PC-3 (cell line): ENCODE measurements around the gene USP12.

Source experiments
- EZH2 ChIP-seq: fragments of 300-600 bp; sonication (generic); IDR thresholded peaks from one replicate; pipeline ENCODE4 v1.6.1; 2017; ENCODE audit warnings: antibody characterized with exemption, mild to moderate bottlenecking, low read length; ENCODE audit not compliant: unreplicated experiment
- TF ChIP-seq, protein P1 (sequence below): fragments of 300-600 bp; sonication (generic); conservative IDR thresholded peaks from 2 replicates; pipeline ENCODE4 v1.5.1; 2017; ENCODE audit warnings: antibody characterized with exemption, low read depth, mild to moderate bottlenecking, low read length

DNA sequence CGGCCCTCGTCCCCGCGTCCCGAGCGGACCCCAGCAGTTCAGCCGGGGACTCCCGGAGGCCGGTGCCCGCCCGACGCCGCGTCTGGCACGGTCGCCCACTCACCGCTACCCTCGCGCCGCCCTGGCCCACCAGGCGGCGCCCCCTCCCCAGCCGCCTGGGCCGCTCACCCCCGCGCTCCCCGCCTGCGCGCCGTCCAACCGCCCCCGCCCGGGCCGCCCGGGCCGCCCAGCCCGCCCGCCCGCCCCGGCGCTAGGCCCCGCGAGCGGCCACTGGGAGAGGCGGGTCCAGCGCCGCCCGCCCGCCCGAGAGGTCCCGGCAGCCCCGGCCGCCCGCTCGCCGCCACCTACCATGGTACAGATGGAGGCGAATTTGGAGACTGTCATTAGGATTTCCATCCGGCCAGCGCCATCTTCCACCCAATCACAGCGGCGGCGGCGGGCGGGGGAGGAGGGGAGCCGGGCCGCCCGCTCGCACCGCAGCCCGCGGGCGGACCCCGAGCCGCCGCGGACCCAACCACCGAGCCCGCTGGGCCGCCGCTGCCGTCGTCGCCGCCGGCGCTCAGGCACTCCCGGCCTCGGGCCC lies at the start of gene USP12:
- TF ChIP-seq, protein P1, sequence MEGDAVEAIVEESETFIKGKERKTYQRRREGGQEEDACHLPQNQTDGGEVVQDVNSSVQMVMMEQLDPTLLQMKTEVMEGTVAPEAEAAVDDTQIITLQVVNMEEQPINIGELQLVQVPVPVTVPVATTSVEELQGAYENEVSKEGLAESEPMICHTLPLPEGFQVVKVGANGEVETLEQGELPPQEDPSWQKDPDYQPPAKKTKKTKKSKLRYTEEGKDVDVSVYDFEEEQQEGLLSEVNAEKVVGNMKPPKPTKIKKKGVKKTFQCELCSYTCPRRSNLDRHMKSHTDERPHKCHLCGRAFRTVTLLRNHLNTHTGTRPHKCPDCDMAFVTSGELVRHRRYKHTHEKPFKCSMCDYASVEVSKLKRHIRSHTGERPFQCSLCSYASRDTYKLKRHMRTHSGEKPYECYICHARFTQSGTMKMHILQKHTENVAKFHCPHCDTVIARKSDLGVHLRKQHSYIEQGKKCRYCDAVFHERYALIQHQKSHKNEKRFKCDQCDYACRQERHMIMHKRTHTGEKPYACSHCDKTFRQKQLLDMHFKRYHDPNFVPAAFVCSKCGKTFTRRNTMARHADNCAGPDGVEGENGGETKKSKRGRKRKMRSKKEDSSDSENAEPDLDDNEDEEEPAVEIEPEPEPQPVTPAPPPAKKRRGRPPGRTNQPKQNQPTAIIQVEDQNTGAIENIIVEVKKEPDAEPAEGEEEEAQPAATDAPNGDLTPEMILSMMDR, result no peak
- no peak for TF ChIP-seq EZH2
